Trophoblast cell (in vitro differentiated cells and primary cell): Measurements from ENCODE around the gene ADD1.
A peak's percentile ranks its signal among the peaks of the same experiment; 100 is the strongest.

Experiments used
- DNase-seq, 2 donors: peaks; one replicate each; pipeline ENCODE4 v3.0.0-alpha.2; 2016
- H2AFZ ChIP-seq: 2 replicates; pipeline ENCODE4 v1.6.1; 2013; ENCODE audit warnings: low read length, moderate library complexity, mild to moderate bottlenecking; ENCODE audit not compliant: insufficient read depth, poor library complexity
- H2AK5ac ChIP-seq: 2 replicates; pipeline ENCODE4 v1.6.1; 2013; ENCODE audit warnings: mild to moderate bottlenecking, low read length
- H2BK120ac ChIP-seq: 2 replicates; pipeline ENCODE4 v1.6.1; 2013; ENCODE audit warnings: low read length, mild to moderate bottlenecking, moderate library complexity; ENCODE audit not compliant: insufficient read depth, poor library complexity
- H2BK12ac ChIP-seq: 2 replicates; pipeline ENCODE4 v1.6.1; 2013; ENCODE audit warnings: mild to moderate bottlenecking, low read length, moderate library complexity
- H2BK5ac ChIP-seq: 2 replicates; pipeline ENCODE4 v1.6.1; 2013; ENCODE audit warnings: low read length, low read depth, moderate library complexity, mild to moderate bottlenecking; ENCODE audit not compliant: poor library complexity
- H3K14ac ChIP-seq: 2 replicates; pipeline ENCODE4 v1.6.1; 2013; ENCODE audit warnings: mild to moderate bottlenecking, low read length
- H3K18ac ChIP-seq: 2 replicates; pipeline ENCODE4 v1.6.1; 2013; ENCODE audit warnings: mild to moderate bottlenecking, low read length
- H3K23ac ChIP-seq: 2 replicates; pipeline ENCODE4 v1.6.1; 2013; ENCODE audit warnings: low read length
- H3K27ac ChIP-seq: 2 replicates; pipeline ENCODE4 v1.5.1; 2013; ENCODE audit warnings: low read depth, mild to moderate bottlenecking, inconsistent platforms, low read length, moderate library complexity
- H3K27me3 ChIP-seq: 2 replicates; pipeline ENCODE4 v1.6.1; 2013; ENCODE audit warnings: inconsistent platforms, mild to moderate bottlenecking, low read length, moderate library complexity; ENCODE audit not compliant: insufficient read depth
- H3K36me3 ChIP-seq, 2 experiments: 1 replicate in 1 of 2; 2 replicates in 1 of 2; pipeline ENCODE4 v1.6.1; 2013; ENCODE audit warnings: low read length in 2 of 2, mild to moderate bottlenecking in 2 of 2, moderate library complexity in 1 of 2; ENCODE audit not compliant: insufficient read depth in 2 of 2, control insufficient read depth in 1 of 2
- H3K4ac ChIP-seq: 2 replicates; pipeline ENCODE4 v1.6.1; 2013; ENCODE audit warnings: low read depth, mild to moderate bottlenecking, low read length, moderate library complexity
- H3K4me1 ChIP-seq, 2 experiments: 1 replicate in 1 of 2; 2 replicates in 1 of 2; pipeline ENCODE4 v1.6.1; 2013; ENCODE audit warnings: low read length in 2 of 2, mild to moderate bottlenecking in 2 of 2, moderate library complexity in 1 of 2; ENCODE audit not compliant: insufficient read depth in 2 of 2, control insufficient read depth in 1 of 2
- H3K4me2 ChIP-seq: 2 replicates; pipeline ENCODE4 v1.6.1; 2013; ENCODE audit warnings: inconsistent platforms, mild to moderate bottlenecking, low read length, moderate library complexity
- H3K4me3 ChIP-seq: 2 replicates; pipeline ENCODE4 v1.5.1; 2013; ENCODE audit warnings: mild to moderate bottlenecking, low read depth, low read length, inconsistent platforms
- H3K79me1 ChIP-seq: one replicate; pipeline ENCODE4 v1.6.1; 2013; ENCODE audit warnings: low read length
- H3K79me2 ChIP-seq: 2 replicates; pipeline ENCODE4 v1.6.1; 2013; ENCODE audit warnings: low read length, mild to moderate bottlenecking; ENCODE audit not compliant: control insufficient read depth, insufficient read depth, poor library complexity
- H3K9ac ChIP-seq: 2 replicates; pipeline ENCODE4 v1.6.1; 2013; ENCODE audit warnings: mild to moderate bottlenecking, low read length
- H3K9me3 ChIP-seq: 2 replicates; pipeline ENCODE4 v1.6.1; 2013; ENCODE audit warnings: low read depth, mild to moderate bottlenecking, control low read depth, inconsistent platforms, low read length; ENCODE audit not compliant: insufficient read depth
- H4K12ac ChIP-seq: 2 replicates; pipeline ENCODE4 v1.6.1; 2013; ENCODE audit warnings: low read depth, mild to moderate bottlenecking, low read length, moderate library complexity
- H4K8ac ChIP-seq: 2 replicates; pipeline ENCODE4 v1.6.1; 2013; ENCODE audit warnings: low read depth, mild to moderate bottlenecking, low read length, moderate library complexity
- H4K91ac ChIP-seq: one replicate; pipeline ENCODE4 v1.6.1; 2013; ENCODE audit warnings: low read depth, mild to moderate bottlenecking, low read length, moderate library complexity
- WGBS: extraction: QIAGEN DNeasy Blood & Tissue Kit; methylation state at CpG from one replicate; pipeline ENCODE4 v1.1.7; 2013; ENCODE audit warnings: missing lambda C conversion rate; ENCODE audit not compliant: insufficient read length, insufficient coverage; ENCODE audit errors: extremely low coverage; 5-methylcytosine and 5-hydroxymethylcytosine counted together

ADD1 gene

DNA sequence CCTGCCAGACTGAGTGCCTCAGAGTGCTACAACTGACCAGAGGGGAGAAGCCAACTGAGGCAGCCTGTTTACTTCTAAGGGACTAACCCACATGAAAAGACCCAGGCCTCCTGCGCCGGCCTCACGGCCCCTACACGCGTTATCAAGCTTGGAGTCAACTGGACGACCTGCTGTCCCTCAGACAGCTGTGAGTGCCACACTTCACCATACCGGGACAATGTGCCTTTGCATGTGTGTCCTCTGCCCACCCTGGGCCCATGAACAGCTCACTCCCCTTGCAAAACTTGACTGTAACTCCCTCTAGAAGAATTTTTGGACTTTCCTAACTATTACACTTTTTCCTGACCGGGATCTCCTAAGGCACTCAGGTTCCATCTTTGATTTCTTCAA is 117.8 kb downstream of the ADD1 start:
- no peak overlapping the region for H2AK5ac ChIP-seq
- no peak overlapping the region for H4K8ac ChIP-seq
- H3K4ac ChIP-seq = no peak overlapping the region
- H2AFZ ChIP-seq = no peak overlapping the region
- peaks cover 7% of the 10 kb centered on the region for H3K79me1 ChIP-seq
- H2BK120ac ChIP-seq = no peak overlapping the region
- no peak overlapping the region for H2BK5ac ChIP-seq
- no peak overlapping the region for H3K23ac ChIP-seq
- H4K12ac ChIP-seq = no peak overlapping the region
- H3K4me2 ChIP-seq = peak overlapping the region; percentile 85
- peaks cover 0 to 11% of the 10 kb centered on the region in 2 experiments for H3K4me1 ChIP-seq
- no peak overlapping the region for H3K4me3 ChIP-seq
- no peak overlapping the region for H2BK12ac ChIP-seq
- no peak overlapping the region for H4K91ac ChIP-seq
- H3K9me3 ChIP-seq = no peaks in the 10 kb centered on the region
- H3K27me3 ChIP-seq = no peaks in the 10 kb centered on the region
- no peak overlapping the region for H3K18ac ChIP-seq
- H3K9ac ChIP-seq = no peak overlapping the region
- no CpG with 5 or more reads among the region's 8 CpGs for WGBS
- peaks cover 5% of the 10 kb centered on the region for H3K79me2 ChIP-seq
- H3K27ac ChIP-seq = no peak overlapping the region
- H3K14ac ChIP-seq = no peak overlapping the region
- H3K36me3 ChIP-seq = peaks cover 5 to 6% of the 10 kb centered on the region in 2 experiments
- DNase-seq = peak in 1 of 2 donors; percentile 6

DNA sequence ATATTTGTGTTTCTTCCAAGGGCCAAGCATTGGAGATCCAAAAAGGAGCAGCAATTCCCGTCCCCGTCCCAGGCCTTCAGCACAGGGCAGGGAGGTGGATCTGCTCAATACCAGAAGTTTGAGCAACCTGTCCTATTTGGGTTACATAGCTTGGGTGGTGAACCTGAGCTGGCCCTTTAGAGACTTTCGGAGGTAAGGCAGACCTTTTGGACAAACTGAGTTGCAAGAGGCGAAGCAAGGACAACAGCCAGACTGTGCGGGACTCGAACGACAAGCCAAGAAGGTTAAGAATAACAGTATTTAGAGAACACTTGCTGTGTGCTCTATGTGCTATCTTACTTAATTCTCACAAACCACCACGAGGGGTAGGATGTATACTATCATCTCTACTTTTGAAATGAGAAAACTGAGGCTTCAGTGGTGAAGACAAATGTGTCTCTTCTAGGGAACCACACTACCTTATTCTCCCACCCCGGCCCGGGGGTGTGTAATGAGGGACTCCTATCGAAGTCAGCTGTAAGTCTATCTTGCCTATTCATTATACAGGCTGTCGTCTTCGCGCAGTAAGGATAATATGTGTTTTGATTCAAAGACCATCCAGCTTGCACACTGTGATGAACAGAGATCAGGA is 118.3 kb downstream of the ADD1 start:
- Histone ChIP-seq H3K9me3 (no peaks in the 10 kb centered on the region), H2BK12ac (no peak overlapping the region), H4K12ac (no peak overlapping the region), H4K8ac (no peak overlapping the region), H3K4me1 (peaks cover 0 to 11% of the 10 kb centered on the region in 2 experiments), H2BK120ac (no peak overlapping the region), H3K23ac (no peak overlapping the region), H3K4me3 (no peak overlapping the region), H3K9ac (no peak overlapping the region), H4K91ac (no peak overlapping the region), H3K14ac (no peak overlapping the region), H3K4me2 (peak overlapping the region; percentile 85), H2AK5ac (no peak overlapping the region), H3K4ac (no peak overlapping the region), H3K79me1 (peaks cover 7% of the 10 kb centered on the region), H3K27ac (no peak overlapping the region), H2AFZ (no peak overlapping the region), H3K27me3 (no peaks in the 10 kb centered on the region), H3K79me2 (peaks cover 5% of the 10 kb centered on the region), H3K18ac (no peak overlapping the region), H2BK5ac (no peak overlapping the region), H3K36me3 (peaks cover 4% of the 10 kb centered on the region in 2 experiments)
- no CpG with 5 or more reads among the region's 14 CpGs for WGBS
- DNase-seq = no peak

DNA sequence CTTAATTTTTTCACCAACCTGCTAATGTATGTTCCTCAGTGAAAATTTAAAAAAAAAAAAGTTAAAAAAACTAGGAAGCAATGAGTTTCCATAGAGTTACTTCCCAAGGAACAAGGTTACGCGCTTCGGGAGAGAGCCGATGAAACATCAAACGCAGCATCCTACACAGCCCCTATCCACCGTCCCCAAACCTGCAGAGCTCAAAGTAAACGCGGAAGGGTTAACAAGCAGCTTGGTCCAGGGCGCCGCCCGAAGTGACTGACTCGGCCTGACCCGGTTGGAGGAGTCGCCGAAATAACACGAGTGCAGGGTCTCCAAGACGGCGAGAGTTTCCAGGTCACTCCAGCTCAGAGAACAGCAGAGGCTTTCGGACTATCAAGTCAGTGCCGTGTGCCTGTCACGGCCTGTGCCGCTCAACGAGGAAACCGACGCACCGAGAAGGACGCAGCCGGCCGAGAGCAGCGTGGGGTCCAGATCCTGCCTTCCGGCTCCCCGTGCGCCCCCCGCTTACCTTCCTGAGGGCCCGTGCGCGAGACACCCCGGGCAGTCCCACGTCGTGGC is 119.0 kb downstream of the ADD1 start:
- Histone ChIP-seq H3K36me3 (no peaks in the 10 kb centered on the region), H3K9ac (peak overlapping the region; percentile 97), H4K12ac (peak overlapping the region; percentile 97), H3K27ac (peak overlapping the region; percentile 76), H3K79me1 (peaks cover 7% of the 10 kb centered on the region), H3K4me3 (peak overlapping the region; percentile 98), H3K9me3 (no peaks in the 10 kb centered on the region), H3K18ac (peak overlapping the region; percentile 97), H3K79me2 (peaks cover 5% of the 10 kb centered on the region), H3K23ac (no peak overlapping the region), H2BK12ac (no peak overlapping the region), H3K4ac (peak overlapping the region; percentile 87), H4K8ac (peak overlapping the region; percentile 95), H2AK5ac (peak overlapping the region; percentile 61), H4K91ac (peak overlapping the region; percentile 89), H3K27me3 (no peaks in the 10 kb centered on the region), H3K4me2 (peak overlapping the region; percentile 85), H3K14ac (peak overlapping the region; percentile 93), H3K4me1 (peaks cover 0 to 11% of the 10 kb centered on the region in 2 experiments), H2BK120ac (peak overlapping the region; percentile 84), H2BK5ac (peak overlapping the region; percentile 65), H2AFZ (peak overlapping the region; percentile 95)
- DNase-seq = peak; percentile 45 to 64
- WGBS = no CpG with 5 or more reads among the region's 40 CpGs

DNA sequence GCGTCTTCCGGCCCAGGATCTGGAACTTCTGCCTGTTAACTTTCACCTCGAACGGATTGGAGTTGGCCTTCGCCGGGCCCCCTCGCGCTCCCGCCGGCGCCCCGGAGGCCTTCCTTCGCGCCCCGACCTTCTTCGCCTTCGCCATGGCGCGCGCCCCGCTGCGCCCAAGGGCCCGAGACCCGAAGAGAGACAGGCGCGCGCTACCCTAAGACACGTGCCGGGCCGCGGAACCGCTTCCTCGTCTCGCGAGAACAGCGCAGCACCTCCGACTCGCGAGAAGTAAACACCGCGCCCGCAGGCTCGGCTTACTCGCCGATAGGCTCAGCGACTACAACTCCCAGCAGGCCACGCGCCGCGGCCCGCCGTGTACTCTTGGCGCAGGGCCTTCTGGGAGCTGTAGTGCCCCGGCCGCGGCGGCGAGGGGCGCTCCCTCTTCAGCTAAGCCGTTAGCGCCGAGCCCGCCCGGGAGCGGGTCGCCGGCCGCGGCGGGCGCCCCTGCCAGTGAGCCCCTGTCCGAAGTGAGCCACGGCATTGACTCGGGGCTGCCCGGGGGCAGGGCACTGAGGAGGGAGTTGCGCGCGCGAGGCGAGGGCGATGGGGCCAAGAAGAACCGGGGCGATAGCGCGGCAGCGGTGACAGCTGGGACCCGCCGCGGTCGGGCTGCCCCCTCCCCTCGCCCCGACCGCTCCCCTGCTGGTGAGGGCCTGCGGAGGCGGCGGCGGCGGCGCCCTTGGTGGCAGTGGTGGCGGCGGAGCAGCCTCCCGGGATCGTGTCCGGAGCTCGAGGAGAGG is 119.7 kb downstream of the ADD1 start, which contains the start of the genes GRK4 and NOP14:
TSS of gene GRK4 (plus strand) at position 397 of the 791 bp plus-strand sequence. CDS start 500 bp downstream, outside the sequence.
TSS of gene NOP14 (minus strand) at position 232 of the 791 bp plus-strand sequence. CDS start at position 145, 87 bp downstream.
- H4K8ac ChIP-seq = peak within 1 kb of the TSS; percentile 95
- peaks cover 7% of the 10 kb centered on the region for H3K79me1 ChIP-seq
- peak within 1 kb of the TSS; percentile 87 for H3K4ac ChIP-seq
- peak within 1 kb of the TSS; percentile 84 for H2BK120ac ChIP-seq
- no peak within 1 kb of the TSS for H3K23ac ChIP-seq
- no peaks in the 10 kb centered on the region for H3K27me3 ChIP-seq
- H4K91ac ChIP-seq = peak within 1 kb of the TSS; percentile 89
- peak within 1 kb of the TSS; percentile 97 for H4K12ac ChIP-seq
- DNase-seq = peak; percentile 99 to 100
- H3K79me2 ChIP-seq = peaks cover 5% of the 10 kb centered on the region
- H2BK5ac ChIP-seq = peak within 1 kb of the TSS; percentile 65
- no CpG with 5 or more reads among the region's 105 CpGs for WGBS
- H3K18ac ChIP-seq = peak within 1 kb of the TSS; percentile 97
- peak within 1 kb of the TSS; percentile 76 for H3K27ac ChIP-seq
- H3K9ac ChIP-seq = peak within 1 kb of the TSS; percentile 97
- no peaks in the 10 kb centered on the region for H3K36me3 ChIP-seq
- H3K14ac ChIP-seq = peak within 1 kb of the TSS; percentile 93
- H2BK12ac ChIP-seq = no peak within 1 kb of the TSS
- peak within 1 kb of the TSS; percentile 61 for H2AK5ac ChIP-seq
- no peaks in the 10 kb centered on the region for H3K9me3 ChIP-seq
- peak within 1 kb of the TSS; percentile 98 for H3K4me3 ChIP-seq
- H3K4me2 ChIP-seq = peak within 1 kb of the TSS; percentile 85
- H3K4me1 ChIP-seq = peaks cover 0 to 9% of the 10 kb centered on the region in 2 experiments
- H2AFZ ChIP-seq = peak within 1 kb of the TSS; percentile 95
